Endothelial cell of coronary artery (primary cell): ENCODE measurements around the gene PRH1. TPM values are rescaled to one million over a fixed set of nuclear protein-coding genes. Genes with fewer than 3 reads are reported as not detected.

Experiments
- total RNA-seq: library from RNA; depleted of rRNA; stranded (reverse); fragments of >200 nt; gene quantifications from 2 replicates; pipeline ENCODE4 v1.2.3, GENCODE V29; 2014

The PRH1 gene
- total RNA-seq: 13.2 and 26.6 TPM in 2 replicates

DNA sequence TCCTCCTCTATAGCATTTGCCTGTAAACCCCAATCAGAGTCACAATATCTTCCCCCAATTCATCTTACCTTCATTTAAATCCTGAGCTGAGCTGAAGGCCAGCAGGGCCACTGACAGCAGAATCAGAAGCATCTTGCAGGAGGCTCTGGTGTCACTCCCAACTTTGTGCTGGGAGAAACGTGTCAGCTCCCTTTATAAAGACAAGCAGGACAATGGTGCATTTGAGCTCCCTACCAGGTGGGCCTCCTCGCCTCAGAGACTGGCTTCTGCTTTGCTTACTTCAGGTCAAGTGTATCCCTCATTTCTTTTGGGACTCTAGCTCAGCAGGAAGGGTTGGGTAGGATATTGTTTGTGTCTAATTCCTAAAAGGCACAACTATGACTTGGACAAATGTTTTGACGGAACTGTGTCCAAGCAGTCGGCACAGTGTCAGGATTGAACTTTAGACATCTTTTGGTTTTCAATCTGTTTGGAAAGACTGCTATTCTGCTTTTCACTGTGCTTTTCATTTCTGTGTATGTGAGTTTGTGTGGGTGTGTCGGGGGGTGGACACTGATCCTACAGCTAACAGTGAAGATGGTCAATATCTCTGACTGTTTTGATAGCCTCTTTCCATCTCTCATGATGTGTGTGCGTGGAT is at the start of gene PRH1:
Gene PRH1, minus strand, starts transcription at position 170 of the 640 bp plus-strand sequence. Its CDS starts 38 bp downstream, at position 132.

DNA sequence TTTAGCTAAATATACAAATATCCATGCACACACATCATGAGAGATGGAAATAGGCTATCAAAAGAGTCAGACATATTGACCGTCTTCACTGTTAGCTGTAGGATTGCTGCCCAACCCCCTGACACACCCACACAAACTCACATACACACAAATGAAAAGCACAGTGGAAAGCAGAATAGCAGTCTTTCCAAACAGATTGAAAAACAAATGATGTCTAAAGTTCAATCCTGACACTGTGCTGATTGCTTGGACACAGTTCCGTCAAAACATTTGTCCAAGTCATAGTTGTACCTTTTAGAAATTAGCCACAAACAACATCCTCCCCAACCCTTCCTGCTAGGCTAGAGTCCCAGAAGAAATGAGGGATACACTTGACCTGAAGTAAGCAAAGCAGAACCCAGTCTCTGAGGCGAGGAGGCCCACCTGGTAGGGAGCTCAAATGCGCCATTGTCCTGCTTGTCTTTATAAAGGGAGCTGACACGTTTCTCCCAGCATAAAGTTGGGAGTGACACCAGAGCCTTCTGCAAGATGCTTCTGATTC is 44.8 kb upstream of the PRH1 start, which contains the start of gene PRH2:
Gene PRH2, plus strand, starts transcription at position 491 of the 541 bp plus-strand sequence. Its CDS starts 38 bp downstream, at position 529.

DNA sequence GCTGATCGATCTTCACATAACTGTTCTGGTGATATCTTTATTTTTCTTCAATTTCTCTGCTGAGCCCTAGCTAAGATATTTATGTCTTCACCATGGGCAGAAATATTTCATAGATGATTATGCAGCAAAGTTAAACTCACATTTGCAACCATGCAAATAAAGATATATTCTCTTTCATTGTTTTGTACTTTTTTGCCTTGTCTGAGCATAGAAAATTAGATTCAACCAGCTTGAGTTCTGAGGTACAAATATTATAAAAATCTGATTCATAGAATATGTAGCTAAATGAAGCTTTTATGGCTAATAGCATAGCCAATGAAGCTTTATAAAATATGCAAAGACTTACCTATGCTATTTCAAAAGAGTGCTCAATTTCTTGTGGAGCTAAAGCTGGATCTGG is 25.4 kb upstream of the PRH1 start, which contains the start of gene TAS2R13:
Gene TAS2R13, minus strand, starts transcription at position 101 of the 400 bp plus-strand sequence. CDS start 264 bp downstream, outside the sequence.

DNA sequence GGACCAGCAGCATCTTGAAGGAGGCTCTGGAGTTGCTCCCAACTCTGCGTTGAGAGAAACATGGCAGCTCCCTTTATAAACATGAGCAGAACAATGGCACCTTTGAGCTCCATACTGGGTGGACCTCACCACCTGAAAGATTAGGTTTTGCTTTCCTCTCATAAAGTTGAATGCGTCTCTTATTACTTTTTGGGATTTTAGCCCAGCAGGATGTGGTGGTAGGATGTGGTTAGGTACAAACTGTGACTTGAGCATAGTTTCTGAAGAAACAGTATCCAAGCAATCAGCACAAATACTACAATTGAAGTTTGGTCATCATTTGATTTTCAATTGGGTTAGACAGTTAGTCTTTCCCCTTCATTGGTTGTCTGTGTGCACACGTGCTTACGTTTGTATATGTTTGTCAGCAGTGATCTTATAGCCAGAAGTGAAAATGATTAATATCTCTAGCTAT is 34.6 kb downstream of the PRH1 start, which contains the start of gene PRR4:
Gene PRR4, minus strand, starts transcription at position 51 of the 454 bp plus-strand sequence. Its CDS starts 38 bp downstream, at position 13.

Other genes starting within 250 kb of the PRH1 start
- 5.2 and 19.5 TPM in 2 replicates for gene STYK1, start 210.2 kb downstream of the PRH1 start, total RNA-seq
- gene YBX3, start 160.9 kb downstream of the PRH1 start, total RNA-seq: 174 and 228 TPM in 2 replicates
- gene TAS2R7, start 81.6 kb downstream of the PRH1 start, total RNA-seq: 0.09 TPM in 1 of 2 replicates, not detected in the other
- 0.09 TPM in 1 of 2 replicates, not detected in the other for gene TAS2R8, start 77.0 kb downstream of the PRH1 start, total RNA-seq
- 0.09 TPM in 1 of 2 replicates, not detected in the other for gene TAS2R9, start 74.1 kb downstream of the PRH1 start, total RNA-seq
- 0.66 and 0.72 TPM in 2 replicates for gene TAS2R10, start 57.9 kb downstream of the PRH1 start, total RNA-seq
- 0.18 and 0.66 TPM in 2 replicates for gene PRR4, start 34.8 kb downstream of the PRH1 start, total RNA-seq
- 0.99 and 1.8 TPM in 2 replicates for gene TAS2R13, start 25.3 kb upstream of the PRH1 start, total RNA-seq
- not detected in 2 replicates for gene PRH2, start 45.0 kb upstream of the PRH1 start, total RNA-seq
- gene TAS2R14, start 55.0 kb upstream of the PRH1 start, total RNA-seq: 1.6 and 2.7 TPM in 2 replicates
- 1.8 and 4.0 TPM in 2 replicates for gene TAS2R50, start 102.7 kb upstream of the PRH1 start, total RNA-seq
- 1.9 and 4.1 TPM in 2 replicates for gene TAS2R20, start 114.0 kb upstream of the PRH1 start, total RNA-seq
- gene TAS2R19, start 138.4 kb upstream of the PRH1 start, total RNA-seq: 3.4 and 8.8 TPM in 2 replicates
- 2.4 and 5.1 TPM in 2 replicates for gene TAS2R31, start 147.2 kb upstream of the PRH1 start, total RNA-seq
- 1.3 and 3.1 TPM in 2 replicates for gene TAS2R46, start 178.0 kb upstream of the PRH1 start, total RNA-seq
- gene TAS2R43, start 208.1 kb upstream of the PRH1 start, total RNA-seq: 1.5 and 1.8 TPM in 2 replicates